ENCODE results near the gene GPR78. TPM values are rescaled to one million over a fixed set of nuclear protein-coding genes. Genes with fewer than 3 reads are reported as not detected.

Gene GPR78
- total and polyA plus RNA-seq, 2 of the 8 experiments (the other 6 are each of a cell fraction or from before 2014, with no cell fraction given) = 1.0 to 3.0 TPM

GRCh38 chr4:8534129-8534528 lies 46.1 kb upstream of the GPR78 start (continued):
- TF ChIP-seq CTBP2 (IDR thresholded peaks at IDR 0.05; ENCODE audit: borderline replicate concordance, insufficient read depth, insufficient read length, low read length) = no peak
- peak; percentile 60 for TF ChIP-seq MAX (IDR thresholded peaks at IDR 0.05)
- no peak for TF ChIP-seq BACH1 (IDR thresholded peaks at IDR 0.05; ENCODE audit: low read length)
- TF ChIP-seq USF2 (IDR thresholded peaks at IDR 0.05; ENCODE audit: low read length) = no peak
- TF ChIP-seq CHD2 (IDR thresholded peaks at IDR 0.05; ENCODE audit: low read length) = no peak
- TF ChIP-seq NRF1 (IDR thresholded peaks at IDR 0.05; ENCODE audit: low read depth, low read length) = no peak
- TF ChIP-seq RXRA (IDR thresholded peaks at IDR 0.05; ENCODE audit: insufficient read depth, low read depth, low read length) = no peak
- no peak for TF ChIP-seq FOSL1 (IDR thresholded peaks at IDR 0.05; ENCODE audit: insufficient read depth, low read depth, low read length)
- TF ChIP-seq SIN3A (conservative IDR thresholded peaks at IDR 0.05 in 1 of 2, IDR thresholded peaks at IDR 0.05 in 1 of 2; ENCODE audit: low read depth in 1 of 2, low read length in 2 of 2) = peak; percentile 36; a peak in 1 of 4 replicates
- no peak for TF ChIP-seq GABPA (IDR thresholded peaks at IDR 0.05; ENCODE audit: borderline replicate concordance, insufficient read depth, low read length)
- peak in 1 of 2 experiments; percentile 93; a peak in 2 of 3 replicates for TF ChIP-seq EP300 (IDR thresholded peaks at IDR 0.05; ENCODE audit: borderline replicate concordance in 1 of 2, low read depth in 2 of 2, low read length in 2 of 2)
- no peak for TF ChIP-seq CHD1 (IDR thresholded peaks at IDR 0.05; ENCODE audit: low read depth, low read length)
- TF ChIP-seq SP1 (IDR thresholded peaks at IDR 0.05; ENCODE audit: low read depth, low read length) = peak; percentile 96
- TF ChIP-seq TCF12 (IDR thresholded peaks at IDR 0.05; ENCODE audit: low read depth, low read length) = 0 out of 2 replicates have a peak, but pooled peaks have one; percentile 26
- TF ChIP-seq JUN (IDR thresholded peaks at IDR 0.05; ENCODE audit: low read depth, low read length) = no peak
- TF ChIP-seq RNF2 (IDR thresholded peaks at IDR 0.05; ENCODE audit: borderline replicate concordance, low read depth, low read length, missing control alignments, poor library complexity, severe bottlenecking) = no peak
- no peak for TF ChIP-seq TBP (IDR thresholded peaks at IDR 0.05; ENCODE audit: low read depth, low read length)

Data from H1 (cell line).